ENCODE results near the gene MTHFSD. TPM values are rescaled to one million over a fixed set of nuclear protein-coding genes. Genes with fewer than 3 reads are reported as not detected.

The MTHFSD gene
- total RNA-seq, 1 donor: 18.0 TPM

- no peak for DNase-seq (ENCODE audit: low read depth in 2 of 3, low spot score in 2 of 3)
These were observed 29.1 kb upstream of the MTHFSD start for GRCh38 chr16:86584071-86584685.

- no peak for DNase-seq (ENCODE audit: low read depth in 2 of 3, low spot score in 2 of 3)
These were observed 26.4 kb upstream of the MTHFSD start for GRCh38 chr16:86581458-86581857.

GRCh38 chr16:86580791-86581170 is 25.7 kb upstream of the MTHFSD start:
- no peak for DNase-seq (ENCODE audit: low read depth in 2 of 3, low spot score in 2 of 3)

- DNase-seq (ENCODE audit: low read depth in 2 of 3, low spot score in 2 of 3): no peak
These were observed 25.2 kb upstream of the MTHFSD start for GRCh38 chr16:86580063-86580790.

- no peak for DNase-seq (ENCODE audit: low read depth in 2 of 3, low spot score in 2 of 3)
These were observed 24.4 kb upstream of the MTHFSD start for GRCh38 chr16:86579268-86580062.

DNA sequence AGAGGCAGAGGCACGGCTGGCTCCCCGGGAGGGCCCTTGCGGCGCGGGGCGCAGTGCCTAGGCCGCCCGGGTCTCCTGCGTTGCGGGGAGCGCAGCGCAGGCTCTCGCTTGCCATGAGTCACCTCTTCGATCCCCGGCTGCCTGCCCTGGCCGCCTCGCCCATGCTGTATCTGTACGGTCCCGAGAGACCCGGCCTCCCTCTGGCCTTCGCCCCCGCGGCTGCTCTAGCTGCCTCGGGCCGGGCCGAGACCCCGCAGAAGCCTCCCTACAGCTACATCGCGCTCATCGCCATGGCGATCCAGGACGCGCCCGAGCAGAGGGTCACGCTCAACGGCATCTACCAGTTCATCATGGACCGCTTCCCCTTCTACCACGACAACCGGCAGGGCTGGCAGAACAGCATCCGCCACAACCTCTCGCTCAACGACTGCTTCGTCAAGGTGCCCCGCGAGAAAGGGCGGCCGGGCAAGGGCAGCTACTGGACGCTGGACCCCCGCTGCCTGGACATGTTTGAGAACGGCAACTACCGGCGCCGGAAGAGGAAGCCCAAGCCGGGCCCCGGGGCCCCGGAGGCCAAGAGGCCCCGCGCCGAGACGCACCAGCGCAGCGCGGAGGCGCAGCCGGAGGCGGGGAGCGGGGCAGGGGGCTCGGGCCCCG is 23.7 kb upstream of the MTHFSD start:
- DNase-seq (ENCODE audit: low read depth in 2 of 3, low spot score in 2 of 3): no peak

DNA sequence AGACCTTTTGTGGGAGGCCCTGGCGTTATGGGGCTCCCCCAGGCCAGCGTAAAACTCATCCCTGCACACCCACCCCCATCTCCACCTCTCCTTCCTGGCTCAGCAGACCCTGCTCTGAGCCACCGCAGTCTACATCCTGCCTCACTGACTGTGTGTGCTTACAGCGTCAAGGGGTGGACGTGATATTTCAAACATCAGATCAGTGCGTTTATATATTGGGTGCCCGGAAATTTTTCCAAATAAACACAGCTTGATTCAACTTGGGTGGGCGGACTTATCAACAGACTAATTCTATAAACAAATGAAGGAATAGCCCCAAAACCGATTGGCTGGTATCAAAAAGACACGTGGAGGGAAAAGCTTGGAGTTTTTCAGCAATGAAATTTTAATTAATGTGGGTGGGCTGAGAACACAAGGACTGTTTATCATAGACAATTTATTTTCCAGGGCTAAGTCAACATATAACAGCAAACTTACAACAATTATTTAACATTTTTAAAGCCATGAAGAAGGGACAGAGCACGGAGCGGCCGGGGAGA is 23.1 kb upstream of the MTHFSD start, which contains the start of gene FOXL1:
Gene FOXL1 (plus strand): TSS at position 489 of the 539 bp plus-strand sequence. CDS start 175 bp downstream, outside the sequence.
- no peak for DNase-seq (ENCODE audit: low read depth in 2 of 3, low spot score in 2 of 3)

DNA sequence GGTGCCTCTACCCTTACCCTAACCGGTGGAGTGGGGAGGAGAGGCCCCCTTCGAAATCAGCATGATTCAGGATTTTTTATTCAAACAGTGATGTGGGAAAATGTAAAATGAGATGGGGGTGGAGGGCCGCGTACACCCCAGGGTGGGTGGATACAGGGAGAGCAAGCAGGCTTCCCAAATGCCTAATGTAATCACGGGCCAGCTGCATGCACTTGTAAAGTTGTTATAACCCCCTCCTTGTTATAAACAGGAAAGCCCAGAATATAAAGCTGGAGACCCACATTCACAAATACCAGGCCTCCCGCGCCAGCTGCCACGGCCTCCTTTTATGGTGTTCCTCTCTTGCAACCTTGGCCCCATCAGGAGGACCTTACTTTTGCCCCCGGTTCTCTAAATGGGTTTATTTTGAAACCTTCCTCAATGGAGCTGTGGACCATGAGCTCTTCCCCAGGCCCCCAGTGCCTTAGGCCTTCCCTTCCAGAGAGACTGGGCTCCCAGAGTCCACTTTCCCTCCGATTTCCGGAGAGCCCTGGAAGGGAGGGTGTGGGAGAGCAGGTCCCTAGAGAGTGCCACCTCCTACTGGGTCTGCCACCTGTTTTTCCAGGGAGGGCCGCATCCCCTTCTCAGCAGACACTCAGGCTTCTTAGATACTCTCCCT is 22.4 kb upstream of the MTHFSD start:
- no peak for DNase-seq (ENCODE audit: low read depth in 2 of 3, low spot score in 2 of 3)

- no peak for DNase-seq (ENCODE audit: low read depth in 2 of 3, low spot score in 2 of 3)
These were observed 21.7 kb upstream of the MTHFSD start for GRCh38 chr16:86576591-86577313.

- DNase-seq (ENCODE audit: low read depth in 2 of 3, low spot score in 2 of 3): peak in 2 of 3 donors; percentile 64 to 73
These were observed 20.9 kb upstream of the MTHFSD start for GRCh38 chr16:86575754-86576557.

DNA sequence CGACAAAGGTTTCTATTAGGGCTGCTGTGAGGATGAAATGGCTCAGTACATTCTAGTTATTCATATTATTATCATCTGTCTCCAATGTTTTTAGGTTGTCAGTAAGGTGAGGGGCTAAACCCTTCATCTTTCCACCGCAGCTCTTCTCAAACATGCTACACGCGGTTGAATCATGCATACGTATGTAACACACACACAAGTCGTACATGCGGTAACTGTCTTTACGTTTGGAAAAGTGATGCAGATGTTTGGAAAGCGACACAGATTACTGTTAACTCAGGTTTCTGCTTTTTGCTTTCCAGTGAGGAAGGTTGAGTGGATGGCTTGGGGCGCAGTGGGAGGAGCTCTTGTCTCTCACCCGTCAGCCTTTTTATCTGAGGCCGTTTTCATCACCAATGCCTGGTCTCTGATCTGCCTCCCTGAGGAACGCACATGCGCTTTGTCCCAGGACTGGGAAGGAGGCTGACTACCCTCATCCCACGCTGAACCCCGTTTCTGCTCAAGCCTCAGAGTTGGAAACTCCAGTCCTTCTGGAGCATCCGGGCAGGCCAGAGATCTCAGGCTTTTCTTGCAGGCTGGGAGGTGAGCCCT is 20.2 kb upstream of the MTHFSD start:
- DNase-seq (ENCODE audit: low read depth in 2 of 3, low spot score in 2 of 3): no peak

- no peak for DNase-seq (ENCODE audit: low read depth in 2 of 3, low spot score in 2 of 3)
These were observed 19.6 kb upstream of the MTHFSD start for GRCh38 chr16:86574646-86575045.

GRCh38 chr16:86573646-86574508 is 18.8 kb upstream of the MTHFSD start:
- DNase-seq (ENCODE audit: low read depth in 2 of 3, low spot score in 2 of 3): no peak

- DNase-seq (ENCODE audit: low read depth in 2 of 3, low spot score in 2 of 3): no peak
These were observed 18.2 kb upstream of the MTHFSD start for GRCh38 chr16:86573215-86573614.

- no peak for DNase-seq (ENCODE audit: low read depth in 2 of 3, low spot score in 2 of 3)
These were observed 17.6 kb upstream of the MTHFSD start for GRCh38 chr16:86572606-86573005.

- DNase-seq (ENCODE audit: low read depth in 2 of 3, low spot score in 2 of 3): no peak
These were observed 17.0 kb upstream of the MTHFSD start for GRCh38 chr16:86572041-86572521.

DNA sequence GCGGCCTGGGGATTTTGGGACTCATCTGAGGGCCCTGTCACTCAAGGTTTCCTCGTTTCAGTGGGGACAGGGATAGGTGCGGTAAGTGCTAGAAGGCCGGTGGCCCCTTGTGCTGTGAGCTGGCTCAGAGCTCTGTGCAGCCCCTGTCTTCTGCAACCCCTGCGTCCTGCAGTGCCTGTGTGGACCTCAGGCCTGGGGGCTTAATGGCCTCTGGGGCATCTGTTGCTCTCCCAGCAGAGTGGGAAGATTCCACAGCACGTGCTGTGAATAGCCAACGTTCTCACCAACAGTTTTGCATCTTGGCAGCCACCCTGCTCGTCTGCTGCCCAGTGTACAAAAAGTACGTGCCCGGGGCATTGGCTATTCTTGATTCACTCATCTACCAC is 16.5 kb upstream of the MTHFSD start:
- DNase-seq (ENCODE audit: low read depth in 2 of 3, low spot score in 2 of 3): no peak
